HG02763 (cell line): Measurements from ENCODE around the gene C5orf15.

Source experiments
- ATAC-seq: cut with Tn5 transposase; IDR thresholded peaks from one replicate; pipeline ENCODE4 v1.9.1; 2021; ENCODE audit warnings: mild to moderate bottlenecking, moderate library complexity; ENCODE audit not compliant: unreplicated experiment

The C5orf15 gene

DNA sequence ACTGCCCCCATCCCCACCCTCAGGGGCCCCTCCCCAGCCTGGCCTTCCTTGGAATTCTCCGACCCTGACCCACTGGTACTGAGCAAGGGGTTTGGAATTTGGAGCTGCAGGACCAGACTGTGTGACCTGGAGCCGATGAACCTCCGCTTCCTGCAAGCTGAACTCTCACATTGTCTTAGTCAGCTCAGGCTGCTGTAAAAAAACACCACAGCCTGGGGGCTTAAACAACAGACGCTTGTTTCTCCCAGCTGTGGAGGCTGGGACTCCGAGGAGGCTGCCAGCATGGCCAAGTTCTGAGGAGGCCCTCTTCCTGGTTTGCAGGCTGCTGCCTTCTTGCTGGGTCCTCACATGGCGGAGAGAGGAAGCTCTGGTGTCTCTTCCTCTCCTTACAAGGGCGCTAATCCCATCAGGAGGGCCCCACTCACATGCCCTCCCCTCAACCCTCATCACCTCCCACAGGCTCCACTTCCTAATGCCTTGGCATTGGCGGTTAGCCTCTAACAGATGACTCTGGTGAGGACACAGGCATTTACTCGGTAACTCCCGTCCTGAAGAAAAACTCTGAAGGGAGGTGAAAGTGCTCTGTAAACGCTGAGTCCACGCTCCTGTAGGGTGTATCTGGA lies 42.4 kb downstream of the C5orf15 start:
- no peak for ATAC-seq

DNA sequence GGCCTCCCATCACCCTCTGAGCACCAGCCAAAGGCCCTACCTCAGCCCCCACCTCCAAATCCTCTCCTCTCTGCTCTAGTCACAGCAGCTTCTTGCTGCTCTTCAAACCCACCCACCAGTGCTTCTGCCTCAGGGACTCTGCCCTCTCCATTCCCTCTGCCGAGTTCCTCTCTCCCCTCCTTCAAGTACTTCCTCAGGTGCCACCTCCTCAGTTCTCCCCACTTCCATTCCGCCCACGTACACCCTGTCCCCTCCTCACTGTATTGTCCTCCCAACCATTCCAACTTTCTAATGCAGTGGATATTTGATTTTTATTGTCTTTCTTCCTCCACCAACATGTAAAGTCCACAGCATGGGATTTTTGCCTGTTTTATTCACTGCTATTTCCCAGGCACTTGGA lies 43.2 kb downstream of the C5orf15 start:
- no peak for ATAC-seq

DNA sequence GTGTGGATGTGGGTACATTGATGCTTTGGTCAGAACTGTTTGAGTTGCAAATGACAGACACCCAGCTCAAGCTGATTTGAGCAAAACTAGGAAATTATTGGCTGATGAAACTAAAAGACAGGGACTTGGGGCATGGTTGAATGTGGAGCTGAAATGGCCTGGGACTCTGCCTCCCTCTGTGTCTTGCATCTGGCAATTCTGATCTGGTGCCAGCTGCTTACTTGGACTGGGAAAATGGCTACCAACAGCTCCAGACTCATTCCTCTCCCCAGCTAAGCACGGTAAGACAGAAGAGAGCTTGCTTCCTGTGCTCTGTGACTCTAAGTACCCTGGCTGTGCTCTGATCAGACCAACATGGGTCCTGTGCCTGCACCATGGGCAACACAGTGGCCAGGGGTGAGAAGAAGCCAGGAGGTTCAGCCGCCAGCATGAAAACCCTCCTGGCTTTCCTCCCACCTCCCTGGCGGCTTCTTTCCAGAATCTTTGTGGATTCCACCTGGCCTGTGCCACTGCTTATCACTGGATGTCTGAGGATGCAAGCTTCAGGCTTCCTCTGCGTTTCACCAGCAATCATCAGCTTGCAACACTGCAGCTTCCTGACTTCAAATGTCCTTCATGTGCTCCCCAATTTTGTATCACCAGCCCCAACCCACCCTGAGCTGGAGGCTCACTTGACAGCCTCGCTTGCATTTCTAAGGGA lies 44.1 kb downstream of the C5orf15 start:
- ATAC-seq, result no peak

DNA sequence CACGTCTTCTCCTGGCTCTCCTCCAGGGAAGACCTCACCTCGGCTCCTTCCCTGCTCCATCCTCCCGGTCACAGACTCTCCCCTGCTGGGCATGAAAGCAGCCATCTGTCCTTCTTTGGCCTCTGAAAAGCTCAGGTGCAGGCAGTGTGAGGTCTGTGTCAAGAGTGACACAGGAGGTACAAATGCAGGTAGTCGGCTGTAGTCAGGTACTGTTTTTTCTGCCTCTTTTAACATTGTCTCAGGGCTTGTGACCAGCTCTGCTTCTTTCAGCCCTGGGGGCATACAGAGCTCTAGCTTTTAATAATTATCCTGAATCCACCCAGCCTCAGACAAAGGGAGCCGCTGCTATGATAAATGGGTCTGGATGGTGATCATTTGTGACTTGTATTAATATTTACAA lies 46.4 kb downstream of the C5orf15 start:
- ATAC-seq, result no peak

DNA sequence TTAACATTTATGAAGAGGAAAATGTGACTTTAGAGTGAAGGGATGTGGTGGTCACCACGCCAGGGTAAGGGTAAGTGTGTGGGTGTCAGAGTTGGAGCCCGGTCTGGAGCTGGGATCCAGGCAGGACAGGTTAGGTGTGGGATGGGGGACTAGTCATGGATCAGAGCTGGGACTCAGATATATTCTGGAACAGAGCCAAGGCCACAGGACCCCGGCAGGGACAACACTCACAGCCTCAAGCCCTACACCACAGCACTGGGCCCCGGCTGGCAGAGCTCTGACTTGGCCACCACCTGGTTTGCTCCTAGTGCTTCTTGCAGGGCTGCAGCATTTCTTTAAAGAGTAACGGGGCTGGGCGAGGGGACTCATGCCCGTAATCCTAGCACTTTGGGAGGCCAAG lies 47.4 kb downstream of the C5orf15 start:
- no peak for ATAC-seq

DNA sequence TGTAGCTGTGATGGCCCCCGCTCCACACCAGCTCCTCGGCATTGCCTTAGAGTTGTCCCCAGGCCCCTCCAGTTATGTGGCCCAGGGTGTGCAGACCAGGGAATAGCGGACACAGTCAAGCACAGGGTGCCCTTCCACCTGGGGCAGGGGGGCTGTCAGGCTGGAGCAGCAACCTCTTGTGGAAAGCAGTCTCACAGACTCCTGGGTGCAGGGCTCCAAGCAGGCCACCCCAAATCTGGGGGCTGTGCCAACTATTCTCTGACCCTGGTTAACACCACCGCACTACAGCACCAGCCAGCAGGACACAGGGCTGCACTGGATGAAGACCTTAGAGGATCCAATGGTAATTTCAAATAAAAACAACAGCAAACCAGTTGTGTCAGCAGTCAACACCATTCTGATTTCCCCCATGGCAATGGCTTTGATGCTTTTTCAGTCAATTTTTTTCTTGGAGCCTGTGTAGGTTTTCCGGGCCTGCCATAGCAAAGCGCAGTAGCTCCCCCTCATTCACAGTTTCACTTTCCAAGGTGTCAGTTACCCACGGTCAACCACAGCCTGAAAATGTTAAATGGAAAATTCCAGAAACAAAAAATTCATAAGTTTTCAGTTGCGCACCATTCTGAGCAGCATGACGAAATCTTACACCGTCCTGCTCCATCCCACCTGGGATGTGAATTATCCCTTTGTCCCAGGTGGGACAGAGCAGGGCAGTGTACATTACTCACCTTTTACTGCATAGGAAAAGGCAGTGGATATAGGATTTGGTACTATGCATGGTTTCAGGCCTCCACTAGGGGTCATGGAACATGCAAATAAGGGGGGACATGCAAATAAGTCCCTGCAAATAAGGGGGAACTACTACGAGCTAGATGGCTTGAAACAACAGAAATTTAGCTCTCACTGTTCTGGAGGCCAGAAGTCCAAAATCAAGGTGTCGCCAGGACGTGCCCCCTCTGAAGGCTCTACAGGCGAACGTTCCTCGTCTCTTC lies 49.0 kb downstream of the C5orf15 start:
- no peak for ATAC-seq

DNA sequence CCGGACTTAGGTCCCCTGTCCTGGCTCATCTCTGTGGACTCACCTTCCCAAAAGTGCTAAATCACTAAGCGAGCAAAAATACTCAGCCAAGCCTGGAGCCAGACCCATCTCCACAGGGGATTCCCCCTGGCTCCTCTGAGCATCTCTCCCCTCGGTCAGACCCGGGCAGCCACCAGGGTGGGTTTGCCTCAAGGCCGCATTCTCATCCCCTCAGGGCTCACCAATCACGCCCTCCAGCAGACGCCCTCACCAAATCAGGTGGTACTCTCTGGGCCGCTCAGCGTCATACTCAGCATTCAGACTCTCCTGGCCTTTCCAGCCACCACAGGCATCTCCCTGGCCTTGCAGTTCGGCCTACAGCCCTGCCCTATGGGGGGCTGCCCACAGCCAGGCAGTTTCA lies 49.7 kb downstream of the C5orf15 start:
- ATAC-seq, result no peak

DNA sequence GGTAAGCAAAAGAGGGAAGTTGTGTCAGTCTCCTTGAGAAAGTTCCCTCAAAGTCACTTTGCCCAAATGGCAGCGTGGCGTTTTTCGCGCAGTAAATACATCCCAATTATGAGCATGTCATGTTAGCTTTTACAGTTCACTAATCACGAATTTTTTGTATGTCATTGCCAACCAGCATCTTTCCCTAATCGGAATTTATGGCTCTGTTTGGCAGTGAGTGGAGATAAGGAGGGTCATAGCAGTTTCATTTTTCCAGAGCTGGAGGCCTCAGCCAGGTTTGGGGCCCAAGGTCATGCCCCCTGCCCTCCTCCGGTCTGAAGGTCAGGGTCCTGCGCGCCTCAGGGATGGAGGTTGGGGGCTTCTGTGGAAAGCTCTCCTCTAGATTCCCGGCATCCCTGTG lies 50.1 kb downstream of the C5orf15 start:
- ATAC-seq, result no peak

DNA sequence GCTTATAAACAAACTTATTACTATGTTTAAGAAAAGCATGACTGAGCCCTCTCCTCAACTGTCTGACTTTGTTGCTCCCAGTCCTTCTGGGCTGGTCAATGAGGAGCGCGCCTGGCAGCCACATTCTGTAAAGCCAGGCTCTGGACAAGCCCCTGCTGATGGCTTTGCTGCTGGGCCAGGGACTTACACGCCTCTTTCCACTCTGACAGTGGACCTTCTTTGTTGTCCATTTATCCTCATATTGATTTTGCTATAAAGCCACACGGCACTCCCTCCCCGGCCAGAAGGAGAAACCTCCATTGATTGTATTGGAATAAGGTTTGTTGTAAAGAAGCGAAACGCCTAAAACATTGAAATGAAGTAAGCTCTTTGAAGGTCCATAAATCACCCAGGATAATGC lies 50.6 kb downstream of the C5orf15 start:
- no peak for ATAC-seq

DNA sequence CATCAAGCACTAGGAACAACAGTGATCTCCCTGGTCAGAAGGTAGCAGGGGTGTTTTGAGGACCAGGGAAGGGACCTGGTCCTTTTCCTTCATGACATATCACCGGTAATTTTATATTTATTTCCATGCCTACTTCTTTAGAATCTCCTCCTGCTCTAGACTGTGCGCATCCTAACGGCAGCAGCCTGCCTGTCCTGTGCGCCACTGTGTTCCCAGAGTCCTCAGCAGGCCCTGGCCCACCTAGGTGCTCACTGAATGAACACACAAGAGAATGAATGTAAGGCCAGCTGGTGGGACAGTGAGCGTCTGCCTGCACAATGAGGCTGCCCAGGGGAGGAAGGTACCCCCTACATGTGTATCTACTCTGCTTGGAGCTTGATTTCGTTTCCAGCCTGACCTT lies 51.5 kb downstream of the C5orf15 start:
- ATAC-seq, result no peak

DNA sequence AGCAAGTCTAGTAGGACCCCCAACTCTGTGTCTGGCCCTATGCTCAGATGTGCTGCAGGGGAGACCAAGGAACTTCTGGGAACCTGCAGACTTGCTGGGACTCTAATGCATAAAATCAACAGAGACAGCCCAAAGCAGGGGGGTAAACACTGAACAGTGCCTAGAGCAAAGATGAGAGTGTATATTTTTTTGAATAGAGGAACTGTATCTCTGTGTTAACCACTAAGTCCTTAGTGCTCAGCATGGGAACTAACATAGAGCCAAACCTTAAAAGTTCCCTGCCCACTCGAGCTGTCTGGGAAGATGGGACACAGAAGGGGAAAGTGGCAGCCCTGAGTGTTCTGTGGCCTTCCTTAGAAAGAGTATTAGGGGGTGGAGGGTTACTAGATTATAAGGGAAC lies 51.9 kb downstream of the C5orf15 start:
- ATAC-seq, result no peak

DNA sequence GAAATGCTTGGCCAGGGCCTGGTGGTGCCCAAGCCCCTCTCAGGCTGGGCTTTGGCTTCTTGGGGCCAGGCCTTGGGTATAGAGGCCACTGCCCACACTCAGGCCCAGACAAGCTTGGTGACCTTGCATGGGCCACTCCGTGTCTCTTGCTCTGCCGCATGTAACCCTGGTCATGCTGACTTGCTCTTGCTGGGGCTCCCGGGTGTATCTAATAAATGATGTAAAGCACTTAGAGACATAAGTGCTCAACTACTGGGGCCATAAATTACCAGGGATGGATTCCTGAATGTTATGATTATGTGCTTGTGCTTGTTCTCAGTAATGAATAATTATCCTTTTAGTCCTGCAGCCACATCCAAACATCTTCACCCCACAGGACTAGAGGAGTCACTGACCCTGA lies 54.0 kb downstream of the C5orf15 start:
- no peak for ATAC-seq

DNA sequence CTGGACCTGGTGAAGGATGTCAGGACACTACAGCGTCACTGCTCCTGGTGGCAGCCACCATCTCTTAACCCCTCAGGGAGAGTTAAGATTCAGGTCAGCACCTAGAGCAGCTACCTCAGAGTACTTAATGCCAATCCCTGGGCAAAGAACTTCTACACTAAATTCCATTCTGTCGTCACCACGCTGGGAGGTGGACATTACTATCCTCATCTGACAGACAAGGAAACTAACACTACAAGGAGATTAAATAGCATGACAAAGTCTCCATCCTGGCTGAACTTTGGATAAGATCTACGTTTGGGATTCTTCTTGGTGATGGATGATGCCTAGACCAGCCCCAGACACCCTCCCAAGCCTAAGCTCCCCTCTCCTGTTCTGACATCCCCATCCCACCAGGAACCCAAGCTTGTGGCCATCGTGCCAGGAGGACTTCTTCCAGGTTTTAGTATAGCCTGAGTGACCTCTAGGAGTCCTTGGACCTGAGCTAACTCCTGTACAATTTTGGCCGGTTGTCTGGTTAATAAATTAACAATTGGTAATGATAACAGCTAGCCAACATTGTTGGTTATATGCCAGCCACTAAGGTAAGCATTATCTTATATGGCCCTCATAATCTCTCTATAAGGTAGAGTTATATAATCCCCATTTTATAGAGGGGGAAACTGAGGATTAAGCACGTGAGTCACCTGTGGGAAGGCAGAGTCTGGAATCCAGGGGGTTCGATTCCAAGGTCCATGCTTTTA lies 54.8 kb downstream of the C5orf15 start:
- no peak for ATAC-seq

DNA sequence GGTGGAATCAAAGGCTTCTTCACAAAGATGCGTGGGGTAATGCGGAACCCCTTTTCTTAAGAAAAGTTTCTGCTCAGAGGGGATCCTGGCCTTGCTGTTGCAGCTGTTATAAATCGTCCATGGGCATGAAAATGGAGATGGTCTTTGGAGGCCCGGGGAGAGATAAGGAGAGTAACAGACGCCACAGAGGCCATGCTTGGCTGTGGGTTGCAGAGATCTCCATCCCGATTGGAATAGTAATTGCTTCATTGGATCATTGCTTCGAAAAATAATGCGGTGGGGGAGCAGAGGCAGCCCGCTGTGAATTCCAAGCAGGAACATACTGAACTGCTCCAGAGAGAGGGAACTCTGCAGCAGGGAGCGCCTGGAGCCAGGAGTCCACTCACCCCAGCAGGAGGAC lies 55.5 kb downstream of the C5orf15 start:
- no peak for ATAC-seq

DNA sequence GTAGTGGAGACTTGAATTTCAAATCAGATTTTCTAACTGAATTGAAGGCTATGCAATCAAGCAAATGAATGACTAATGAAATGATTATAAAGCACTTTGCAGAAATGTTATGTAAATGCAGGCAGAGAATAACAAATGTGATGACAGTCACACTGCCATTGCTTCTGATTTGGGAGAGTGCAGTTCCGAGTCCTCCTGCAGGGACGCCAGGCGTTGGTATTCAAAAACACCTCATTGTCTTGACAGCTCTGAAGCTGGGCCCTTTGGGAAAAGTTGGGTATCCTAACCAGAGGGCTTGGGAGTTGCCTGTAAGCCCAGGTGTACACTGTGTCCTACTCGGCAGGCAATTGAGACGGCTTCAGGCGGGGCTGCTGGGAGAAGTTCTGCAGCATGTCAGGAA lies 57.9 kb downstream of the C5orf15 start:
- no peak for ATAC-seq

DNA sequence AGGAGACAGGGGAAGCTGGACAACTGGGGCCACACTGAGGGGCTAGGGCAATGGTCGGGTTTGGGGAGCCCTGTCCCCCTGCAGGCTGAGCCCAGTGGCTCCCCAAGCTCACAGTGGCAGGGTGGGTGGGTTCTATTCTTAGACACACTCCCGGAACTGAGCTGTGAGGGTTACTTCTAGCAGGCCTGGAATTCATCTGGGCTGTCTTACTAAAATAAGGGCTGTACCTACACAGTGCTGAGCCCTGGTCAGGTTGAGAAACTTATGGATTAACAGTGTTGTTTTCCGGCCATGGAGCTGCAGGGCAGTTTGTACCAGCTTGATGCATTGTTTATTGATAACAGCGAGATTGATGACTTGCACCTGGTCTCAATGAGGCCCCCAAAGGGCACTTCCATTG lies 58.8 kb downstream of the C5orf15 start:
- no peak for ATAC-seq

DNA sequence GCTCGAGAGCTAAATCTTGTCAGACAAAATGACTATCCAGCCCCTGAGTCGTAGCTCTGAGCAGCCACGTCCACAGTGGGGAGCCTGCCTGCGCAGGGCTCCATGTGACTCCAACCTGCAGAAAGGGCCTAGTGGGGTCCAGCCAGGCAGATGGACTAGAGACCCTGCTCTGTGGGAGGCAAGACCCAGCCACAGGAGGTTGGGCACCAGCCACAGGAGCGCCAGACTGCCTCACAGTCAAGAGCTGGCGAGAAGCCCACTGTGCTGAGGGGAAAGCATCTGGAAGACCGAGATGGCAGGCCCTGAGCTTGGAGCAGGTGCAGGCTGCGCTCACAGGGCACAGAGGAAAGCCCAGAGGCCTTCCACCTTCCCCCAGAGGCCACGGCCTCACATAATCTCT lies 61.4 kb downstream of the C5orf15 start:
- no peak for ATAC-seq

DNA sequence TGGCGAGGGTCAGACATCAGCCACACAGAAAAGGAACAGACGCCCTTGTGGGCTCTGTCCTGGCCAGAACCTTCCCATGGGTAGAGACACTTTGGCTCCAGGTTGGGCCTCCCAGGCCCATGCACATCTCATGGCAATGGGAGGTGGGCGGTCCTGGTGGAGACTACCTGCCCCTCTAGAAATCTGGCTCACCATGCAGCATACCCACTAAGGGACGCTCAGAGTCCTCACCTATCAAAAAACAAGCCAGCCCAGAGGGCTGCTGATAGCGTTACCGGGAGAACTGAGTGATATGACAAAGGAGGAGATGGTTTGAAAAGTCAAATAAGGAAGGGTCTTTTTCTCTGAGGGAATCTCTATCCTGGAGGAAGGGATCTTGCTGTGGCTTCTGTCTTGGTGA lies 62.1 kb downstream of the C5orf15 start:
- ATAC-seq, result no peak
